GM18951 (cell line): ENCODE results near the gene PCDHGB1.

Experiments
- POLR2A ChIP-seq: IDR thresholded peaks from 4 replicates; pipeline ENCODE4 v1.6.1; 2011; ENCODE audit warnings: mild to moderate bottlenecking; ENCODE audit not compliant: insufficient read length, insufficient read depth; ENCODE audit errors: extremely low read depth
- in situ Hi-C: fragments of 300-500 bp; cut with MboI; formaldehyde crosslinking; loops from one replicate; pipeline ENCODE4 v1.12.0; 2022; ENCODE audit warnings: low sequenced_read_pairs, mixed read lengths, inconsistent platforms; ENCODE audit not compliant: unreplicated experiment

PCDHGB1 gene

DNA sequence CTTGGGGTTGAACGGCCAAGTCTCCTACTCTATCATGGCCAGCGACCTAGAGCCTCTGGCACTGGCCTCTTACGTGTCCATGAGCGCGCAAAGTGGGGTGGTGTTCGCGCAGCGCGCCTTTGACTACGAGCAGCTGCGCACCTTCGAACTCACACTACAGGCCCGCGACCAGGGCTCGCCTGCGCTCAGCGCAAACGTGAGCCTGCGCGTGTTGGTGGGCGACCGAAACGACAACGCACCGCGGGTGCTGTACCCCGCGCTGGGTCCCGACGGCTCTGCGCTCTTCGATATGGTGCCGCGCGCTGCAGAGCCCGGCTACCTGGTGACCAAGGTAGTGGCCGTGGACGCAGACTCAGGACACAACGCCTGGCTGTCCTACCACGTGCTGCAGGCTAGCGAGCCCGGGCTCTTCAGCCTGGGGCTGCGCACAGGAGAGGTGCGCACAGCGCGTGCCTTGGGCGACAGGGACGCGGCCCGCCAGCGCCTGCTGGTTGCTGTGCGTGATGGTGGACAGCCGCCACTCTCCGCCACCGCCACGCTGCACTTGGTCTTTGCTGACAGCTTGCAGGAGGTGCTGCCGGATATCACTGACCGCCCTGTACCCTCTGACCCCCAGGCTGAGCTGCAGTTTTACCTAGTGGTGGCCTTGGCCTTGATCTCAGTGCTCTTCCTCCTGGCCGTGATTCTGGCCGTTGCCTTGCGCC, 49.8 kb downstream of the PCDHGB1 start:
- in situ Hi-C loops, result no loop called here
- TF ChIP-seq POLR2A, result no peak
